ENCODE measurements around the gene C10orf143.
"Not testable (repeated sequence)": the region's sequence is repeated elsewhere in the genome, so short reads cannot be mapped to it uniquely, and the experiment has no call there.

Gene C10orf143

DNA sequence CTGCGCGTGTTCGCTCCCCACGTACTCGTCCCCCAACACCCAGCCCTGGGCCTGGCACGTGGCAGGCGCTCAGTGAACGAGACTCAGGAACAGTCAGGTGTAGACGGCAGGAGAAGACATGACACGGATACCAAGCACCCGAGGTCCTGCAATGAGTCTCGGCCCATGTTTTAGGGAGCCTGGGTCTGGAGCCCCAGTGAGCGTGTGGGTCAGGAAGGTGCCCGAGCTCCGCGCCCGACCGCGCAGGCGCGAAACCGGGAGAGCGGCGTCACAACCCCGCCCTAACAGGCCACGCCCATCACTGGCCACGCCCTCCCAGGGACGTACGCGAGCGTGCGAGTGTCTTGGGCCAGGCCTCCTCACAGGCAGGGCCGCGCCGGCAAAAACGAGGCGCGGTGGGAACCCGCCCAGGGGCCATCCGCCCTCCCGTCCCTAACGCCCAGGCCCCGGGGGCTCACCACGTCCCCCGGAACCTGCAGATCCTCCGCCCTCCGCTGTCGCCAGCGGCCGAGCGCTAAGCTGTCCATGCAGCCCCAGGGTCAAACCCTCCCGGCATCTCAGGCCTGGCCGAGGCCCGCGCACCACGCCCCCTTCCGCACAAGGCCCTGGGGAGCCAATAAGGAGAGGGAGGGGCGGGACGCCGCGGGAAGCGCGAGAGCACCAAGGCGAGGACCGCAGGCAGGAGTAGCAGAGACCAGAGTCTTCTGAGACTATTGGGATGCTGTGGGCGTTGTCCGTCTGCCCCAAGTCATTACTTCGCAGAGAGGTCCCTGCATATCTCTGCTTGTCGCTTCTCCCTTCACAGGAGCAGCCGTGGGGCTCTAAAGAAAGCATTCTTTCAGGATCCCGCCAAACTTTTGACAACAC lies at the start of gene C10orf143:
Gene C10orf143 (minus strand): TSS at position 585 of the 867 bp plus-strand sequence. CDS start 58 bp downstream, at position 527.
- DNase-seq (ENCODE audit: low read depth in 3 of 3) = peak; percentile 92 to 96 (median 95)

DNA sequence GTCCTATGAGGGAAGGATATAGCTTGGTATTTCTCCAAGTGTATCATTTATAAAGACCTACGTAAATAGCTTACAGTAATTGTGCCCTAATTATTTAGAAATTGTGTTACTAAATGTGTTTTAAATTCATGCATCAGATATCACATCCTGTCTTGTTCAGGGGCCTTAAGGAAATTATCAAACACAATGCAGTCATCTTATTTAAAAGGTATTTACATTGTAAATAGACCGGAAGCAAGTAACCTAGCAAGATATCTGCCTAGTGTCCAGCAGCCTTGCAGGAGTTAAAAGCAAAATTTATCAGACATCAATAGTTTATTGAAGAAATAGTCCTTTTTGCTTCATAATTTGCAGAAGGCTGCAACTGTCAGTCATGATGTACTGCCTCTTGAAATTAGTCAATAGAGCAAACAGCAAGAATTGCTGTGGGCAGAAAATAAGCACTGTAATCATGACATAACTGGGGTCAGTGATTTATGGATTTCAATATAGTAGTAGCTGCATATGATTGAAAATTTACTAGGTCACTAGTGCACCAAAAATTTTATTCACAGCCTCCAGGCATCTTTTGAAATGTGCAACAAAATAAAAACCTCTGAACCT lies 48.7 kb upstream of the C10orf143 start:
- no peak for DNase-seq (ENCODE audit: low read depth in 3 of 3)

DNA sequence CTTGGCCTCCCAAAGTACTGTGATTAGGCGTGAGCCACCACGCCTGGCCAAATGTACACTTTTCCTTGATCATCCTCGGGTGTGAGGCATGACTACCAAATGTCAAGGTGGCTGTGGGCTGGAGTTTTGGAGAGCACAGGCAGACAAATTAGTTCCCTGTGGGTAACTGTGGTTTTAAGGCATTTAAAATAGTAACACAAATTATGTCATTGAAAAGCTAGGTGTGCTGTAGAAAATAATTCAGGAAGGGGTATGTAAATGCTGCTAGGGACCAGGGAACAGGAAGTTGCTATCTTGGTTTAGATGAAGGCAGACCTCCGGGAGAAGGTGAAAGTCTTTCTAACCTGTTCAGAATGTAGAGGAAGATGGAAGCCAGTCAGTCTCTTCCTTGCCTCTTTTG lies 35.4 kb upstream of the C10orf143 start:
- DNase-seq (ENCODE audit: low read depth in 3 of 3) = no peak

DNA sequence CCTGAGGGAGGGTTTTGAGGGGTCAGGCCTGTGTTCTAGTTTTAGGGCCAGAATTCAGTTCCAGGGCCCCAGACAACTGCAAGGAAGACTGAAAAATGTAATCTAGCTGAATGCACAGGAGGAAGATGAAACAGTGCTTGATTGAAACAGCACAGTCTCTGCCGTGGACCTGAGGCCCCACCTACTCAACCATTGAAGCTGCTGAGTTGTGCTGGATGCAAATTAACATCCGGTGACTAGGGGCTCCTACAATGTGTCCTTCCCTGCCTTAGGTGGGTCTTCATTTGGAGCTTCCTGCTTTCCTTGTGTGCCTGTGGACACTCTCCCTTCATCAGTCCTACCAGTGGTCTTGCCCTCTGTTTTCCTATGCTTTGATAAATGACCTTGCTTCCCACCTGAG lies 31.2 kb upstream of the C10orf143 start:
- DNase-seq (ENCODE audit: low read depth in 3 of 3) = no peak

DNA sequence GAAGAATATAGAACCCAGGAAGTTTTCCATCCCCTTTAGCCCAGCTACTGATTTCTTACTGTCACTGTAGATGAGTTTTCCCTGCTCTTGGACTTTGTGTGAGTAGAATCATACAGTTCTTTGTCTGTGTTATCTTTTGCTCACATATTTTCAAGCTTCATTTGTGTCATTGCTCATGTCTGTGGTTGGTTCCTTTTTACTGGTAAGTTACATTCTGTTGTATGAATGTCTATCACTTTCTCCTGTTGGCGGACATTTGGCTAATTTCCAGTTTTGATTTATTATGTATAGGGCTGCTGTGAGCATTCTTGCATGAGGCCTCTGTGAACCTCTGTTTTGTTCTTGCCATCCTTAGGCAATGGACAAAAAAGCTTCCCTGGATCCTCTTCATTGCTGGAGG lies 30.8 kb upstream of the C10orf143 start:
- DNase-seq (ENCODE audit: low read depth in 3 of 3) = no peak

DNA sequence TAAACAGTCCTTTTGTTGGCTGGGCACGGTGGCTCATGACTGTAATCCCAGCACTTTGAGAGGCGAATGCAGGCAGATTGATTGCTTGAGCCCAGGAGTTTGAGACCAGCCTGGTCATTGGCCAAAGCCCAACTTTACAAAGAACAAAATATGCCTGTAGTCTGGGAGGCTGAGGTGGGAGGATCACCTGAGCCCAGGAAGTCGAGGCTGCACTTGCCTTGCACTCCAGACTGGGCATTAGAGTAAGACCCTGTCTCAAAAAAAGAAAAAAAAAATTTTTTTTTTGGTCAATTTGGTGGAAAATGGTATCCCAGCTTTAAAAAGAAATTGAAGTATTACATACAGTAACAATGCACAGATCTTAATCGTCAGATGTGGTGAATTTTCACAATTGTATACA lies 30.4 kb upstream of the C10orf143 start:
- DNase-seq (ENCODE audit: low read depth in 3 of 3) = no peak

DNA sequence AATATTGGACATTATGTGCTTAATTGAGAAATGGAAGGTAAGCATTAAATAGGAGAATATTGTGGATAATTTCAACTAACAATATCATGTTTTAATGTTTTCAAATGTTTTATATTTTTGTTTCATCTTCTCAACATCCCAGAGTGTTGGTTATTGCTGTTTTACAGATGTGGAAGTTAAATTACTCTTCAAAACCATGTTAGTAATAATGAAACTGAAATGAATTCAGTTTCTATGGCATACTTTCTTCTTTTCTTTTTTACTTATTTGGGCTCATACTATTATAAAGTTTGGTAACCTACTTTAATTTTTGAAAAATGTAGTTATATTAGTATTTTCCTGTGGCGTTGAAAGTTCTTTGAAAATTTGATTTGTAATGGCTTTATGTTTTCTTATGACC lies 29.8 kb upstream of the C10orf143 start:
- DNase-seq (ENCODE audit: low read depth in 3 of 3) = no peak

DNA sequence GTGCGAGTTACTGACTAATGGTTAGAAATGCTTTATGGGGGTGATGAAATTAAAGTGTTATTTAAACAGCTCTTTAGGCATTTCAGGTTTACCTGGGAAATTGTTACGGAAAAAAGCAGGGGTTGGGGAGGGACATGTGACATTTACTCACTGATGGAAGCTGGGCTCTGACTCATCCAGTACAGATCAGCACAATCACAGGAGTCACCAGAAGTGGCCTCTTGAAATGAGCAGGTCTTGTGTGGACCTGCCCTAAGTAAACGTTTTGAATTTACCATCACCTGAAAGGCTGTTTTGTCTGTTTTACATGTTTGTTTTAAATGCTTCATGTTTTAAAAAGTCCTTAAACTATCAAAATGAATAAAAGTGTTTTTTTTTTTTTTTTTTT lies 27.8 kb upstream of the C10orf143 start:
- peak in 1 of 3 donors; percentile 16 for DNase-seq (ENCODE audit: low read depth in 3 of 3)

DNA sequence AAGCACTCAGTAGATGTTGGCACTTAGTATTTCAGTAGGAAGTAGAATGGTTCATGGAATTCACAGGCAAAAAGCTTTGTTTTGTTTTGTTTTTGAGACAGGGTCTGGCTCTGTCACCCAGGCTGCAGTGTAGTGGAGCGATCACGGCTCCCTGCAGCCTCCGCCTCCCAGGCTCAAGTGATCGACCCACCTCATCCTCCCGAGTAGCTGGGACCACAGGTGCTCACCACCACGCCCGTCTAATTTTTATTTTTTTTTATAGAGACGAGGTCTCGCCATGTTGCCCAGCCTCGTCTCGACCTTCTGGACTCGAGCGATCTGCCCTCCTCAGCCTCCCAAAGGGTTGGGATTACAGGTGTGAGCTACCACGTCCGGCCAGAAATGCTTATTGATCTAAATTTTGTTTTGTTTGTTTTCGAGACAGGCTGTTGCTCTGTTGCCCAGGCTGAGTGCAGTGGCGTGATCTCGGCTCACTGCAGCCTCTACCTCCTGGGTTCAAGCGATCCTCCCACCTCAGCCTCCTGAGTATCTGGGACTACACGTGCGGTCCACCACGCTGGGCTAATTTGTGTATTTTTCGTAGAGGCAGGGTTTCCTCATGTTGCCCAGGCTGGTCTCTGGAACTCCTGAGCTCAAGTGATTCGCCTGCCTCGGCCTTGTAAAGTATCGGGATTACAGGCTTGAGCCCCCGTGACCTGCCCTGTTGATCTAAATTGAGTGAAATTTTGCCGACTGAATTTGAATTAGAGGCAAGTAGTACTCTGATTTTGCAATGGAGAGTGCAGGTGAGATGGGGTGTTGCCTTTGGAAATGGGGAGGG lies 27.2 kb upstream of the C10orf143 start:
- no peak for DNase-seq (ENCODE audit: low read depth in 3 of 3)

DNA sequence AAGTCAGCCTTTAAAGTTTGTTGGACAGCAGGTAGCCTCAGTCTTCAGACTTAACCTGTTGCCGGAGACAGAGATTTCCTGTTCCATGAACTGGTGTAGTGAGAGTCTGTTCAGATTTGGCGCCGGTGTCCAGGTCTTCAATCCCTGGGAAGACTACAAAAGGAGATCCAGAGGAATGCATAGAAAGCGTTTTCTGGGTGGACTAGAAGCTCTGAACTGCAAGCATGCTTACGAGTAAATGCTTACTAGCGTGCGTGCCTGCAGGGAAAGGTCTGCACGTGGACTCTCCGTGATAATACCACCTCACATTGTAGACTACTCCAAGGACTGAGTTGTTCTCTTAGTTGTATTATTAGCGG lies 26.4 kb upstream of the C10orf143 start:
- no peak for DNase-seq (ENCODE audit: low read depth in 3 of 3)

DNA sequence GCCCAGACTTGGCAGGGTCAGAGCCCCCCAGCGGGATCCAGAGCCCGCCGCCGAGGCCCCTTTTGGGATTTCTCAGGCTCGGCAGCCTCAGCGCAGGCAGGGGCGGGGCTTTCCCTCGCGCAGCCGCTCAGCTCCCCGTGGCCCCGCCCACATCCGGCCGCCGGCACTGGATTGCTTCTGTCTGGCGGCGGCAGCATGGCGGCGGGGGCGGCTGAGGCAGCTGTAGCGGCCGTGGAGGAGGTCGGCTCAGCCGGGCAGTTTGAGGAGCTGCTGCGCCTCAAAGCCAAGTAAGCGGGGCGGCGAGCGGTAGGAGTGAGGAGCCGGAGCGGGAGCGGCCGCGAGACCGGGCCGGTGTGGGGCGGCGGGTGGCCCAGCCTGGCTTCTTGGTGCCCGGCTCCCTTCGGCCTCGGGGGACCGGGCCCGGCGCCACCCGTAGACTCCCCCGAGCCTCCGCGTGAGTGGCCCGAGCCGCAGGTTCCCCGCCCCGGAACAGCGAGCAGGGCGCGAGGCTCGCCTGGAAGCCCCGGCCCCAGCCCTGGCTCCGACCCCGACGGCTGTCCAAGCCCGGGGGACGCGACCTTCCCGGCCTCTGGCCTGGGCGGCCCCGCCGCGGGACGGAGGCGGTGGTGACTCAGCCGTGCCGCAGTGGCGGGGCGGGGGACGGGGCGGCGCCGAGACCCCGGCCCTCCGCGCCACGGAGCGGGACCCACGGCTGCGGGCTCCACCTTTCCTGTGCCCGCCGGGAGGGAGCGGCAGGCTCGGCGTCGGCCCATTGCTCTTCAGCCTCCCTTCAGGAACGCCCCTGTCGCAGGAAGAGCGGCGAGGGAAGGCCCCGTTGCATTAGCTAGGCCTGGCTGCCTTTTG lies 25.8 kb upstream of the C10orf143 start, which contains the start of gene GLRX3:
Gene GLRX3 (plus strand): TSS at position 166 of the 864 bp plus-strand sequence. CDS start 30 bp downstream, at position 196.
- DNase-seq (ENCODE audit: low read depth in 3 of 3) = peak; percentile 78 to 91 (median 80)

DNA sequence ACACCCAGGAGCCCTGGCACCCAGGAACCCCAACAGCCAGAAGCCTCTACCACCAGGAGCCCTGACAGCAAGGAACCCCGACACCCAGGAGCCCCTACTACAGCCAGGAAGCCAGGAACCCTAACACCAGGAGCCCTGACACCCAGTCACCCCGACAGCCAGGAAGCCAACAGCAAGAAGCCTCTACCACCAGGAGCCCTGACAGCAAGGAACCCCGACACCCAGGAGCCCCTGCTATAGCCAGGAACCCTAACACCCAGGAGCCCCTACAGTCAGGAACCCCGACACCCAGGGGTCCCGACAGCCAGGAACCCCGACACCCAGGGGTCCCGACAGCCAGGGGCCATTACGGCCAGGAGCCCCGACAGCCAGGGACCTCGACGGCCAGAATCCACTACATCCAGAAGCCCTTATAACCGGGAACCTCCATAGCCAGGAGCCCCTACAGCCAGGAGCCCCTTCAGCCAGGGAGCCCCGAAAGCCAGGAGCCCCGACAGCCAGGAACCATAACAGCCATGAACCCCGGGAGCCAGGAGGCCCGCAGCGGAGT lies 25.1 kb upstream of the C10orf143 start:
- DNase-seq (ENCODE audit: low read depth in 3 of 3) = no peak

DNA sequence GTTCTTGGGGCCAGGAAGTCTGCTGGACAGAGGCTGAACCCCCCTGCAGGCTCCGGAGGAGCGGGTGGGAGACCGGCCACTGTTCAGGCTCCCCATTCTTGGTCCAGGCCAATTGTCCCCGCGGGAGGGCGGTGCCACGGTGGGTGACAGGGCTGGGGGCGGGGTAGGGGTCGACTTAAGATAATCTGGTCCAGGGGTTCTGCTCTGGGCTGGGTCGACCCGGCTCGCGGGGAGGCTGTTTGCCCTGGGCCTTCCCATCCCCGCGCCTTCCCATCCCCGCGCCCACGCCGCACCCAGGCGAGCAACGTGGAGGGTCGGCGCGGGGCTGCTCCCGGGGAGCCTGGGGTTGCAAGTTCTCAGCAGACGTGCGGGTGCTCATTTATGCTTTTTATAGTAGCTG lies 18.3 kb upstream of the C10orf143 start:
- no peak for DNase-seq (ENCODE audit: low read depth in 3 of 3)

DNA sequence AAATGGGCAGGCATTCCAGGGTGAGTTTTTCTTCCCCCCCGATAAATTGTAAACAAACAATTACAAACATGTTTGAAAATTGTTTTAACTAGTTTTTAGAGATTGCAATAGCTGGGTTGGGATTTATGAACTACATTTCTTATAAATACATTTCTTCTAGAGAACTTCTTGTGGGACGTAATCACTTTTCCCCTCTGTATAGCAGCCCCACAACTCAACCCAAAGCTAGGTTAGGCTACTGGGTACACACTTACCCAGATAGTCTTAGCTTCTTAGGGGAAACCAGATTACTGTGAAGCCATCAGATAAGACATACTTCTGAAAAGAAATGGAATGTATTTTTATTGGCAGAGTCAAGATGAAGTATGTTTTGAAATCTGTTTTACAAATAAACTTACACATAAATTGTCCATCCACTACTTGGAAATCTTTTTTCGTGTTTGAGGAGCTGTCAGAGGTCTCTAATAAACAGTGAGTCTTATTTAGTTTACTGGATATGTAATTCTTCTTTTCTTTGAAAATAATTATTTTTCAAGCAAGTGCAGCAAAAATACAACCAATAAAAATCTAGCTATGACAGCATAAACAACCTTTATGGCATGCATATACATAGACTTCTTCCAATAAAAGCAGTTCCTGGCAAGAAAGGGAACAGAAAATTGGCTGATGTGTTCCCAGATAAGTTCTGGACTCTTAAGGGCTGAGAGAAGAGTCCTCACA lies 17.6 kb upstream of the C10orf143 start:
- no peak for DNase-seq (ENCODE audit: low read depth in 3 of 3)

DNA sequence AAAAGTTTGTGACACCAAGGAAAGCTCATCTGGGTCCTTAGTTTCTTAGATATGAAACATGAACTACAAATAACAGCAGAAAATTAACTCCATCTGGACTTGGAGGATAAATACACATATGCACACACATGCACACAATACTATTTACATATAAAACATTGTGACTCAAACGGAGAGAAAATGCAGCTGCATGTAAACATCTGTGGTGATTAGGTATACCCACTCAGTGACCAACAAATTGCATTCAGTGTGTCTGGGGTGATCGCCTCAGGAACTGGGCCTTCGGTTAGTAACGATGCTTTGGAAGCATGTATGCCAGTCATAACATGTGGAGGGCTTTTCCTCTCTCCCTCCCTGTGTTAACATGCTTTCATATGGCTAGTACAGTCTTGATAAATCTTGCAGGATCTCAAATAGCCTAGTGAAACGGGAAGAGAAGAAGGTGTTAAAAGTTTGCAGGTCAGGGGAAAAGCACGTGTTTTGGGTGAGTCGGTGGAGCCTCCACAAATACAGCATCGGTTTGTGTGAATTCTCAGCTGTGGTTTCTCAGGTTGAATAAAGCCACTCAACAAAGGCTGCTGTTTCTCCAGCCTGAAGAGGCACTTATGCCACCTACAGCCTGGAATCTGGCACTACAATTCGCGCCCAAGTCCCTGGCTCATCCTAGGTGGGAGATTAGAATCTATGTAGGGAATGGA lies 16.9 kb upstream of the C10orf143 start:
- DNase-seq (ENCODE audit: low read depth in 3 of 3) = peak in 2 of 3 donors; percentile 31 to 32

DNA sequence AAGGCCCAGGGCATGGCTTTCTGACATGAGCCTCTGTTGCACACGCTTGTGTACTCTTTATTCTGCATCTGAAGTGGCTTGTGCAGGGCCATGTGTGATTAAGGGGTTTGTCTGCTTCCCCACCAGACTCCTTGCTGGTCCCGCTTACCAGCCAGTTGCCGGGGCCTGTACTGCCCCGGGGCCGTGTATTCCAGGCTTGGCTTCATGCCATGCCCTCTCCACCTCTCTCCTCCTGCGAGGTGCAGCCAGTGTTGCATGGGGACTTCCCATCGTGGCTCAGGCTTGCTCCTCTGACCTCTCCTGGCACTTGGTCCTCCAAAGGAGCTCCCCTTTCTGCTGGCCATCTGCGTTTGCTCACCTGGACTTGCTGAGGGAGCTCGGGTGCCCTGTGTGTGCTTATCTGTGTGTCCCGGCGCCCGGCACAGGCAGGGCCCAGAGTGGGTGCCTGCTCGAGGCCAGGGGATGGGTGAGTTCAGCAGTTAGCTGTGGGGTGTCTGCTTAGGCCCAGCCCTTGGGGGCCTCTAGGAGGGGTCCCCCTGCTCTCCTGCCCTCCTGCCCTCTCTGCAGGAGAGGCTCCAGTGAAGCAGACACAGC lies 11.0 kb upstream of the C10orf143 start:
- DNase-seq (ENCODE audit: low read depth in 3 of 3) = no peak

DNA sequence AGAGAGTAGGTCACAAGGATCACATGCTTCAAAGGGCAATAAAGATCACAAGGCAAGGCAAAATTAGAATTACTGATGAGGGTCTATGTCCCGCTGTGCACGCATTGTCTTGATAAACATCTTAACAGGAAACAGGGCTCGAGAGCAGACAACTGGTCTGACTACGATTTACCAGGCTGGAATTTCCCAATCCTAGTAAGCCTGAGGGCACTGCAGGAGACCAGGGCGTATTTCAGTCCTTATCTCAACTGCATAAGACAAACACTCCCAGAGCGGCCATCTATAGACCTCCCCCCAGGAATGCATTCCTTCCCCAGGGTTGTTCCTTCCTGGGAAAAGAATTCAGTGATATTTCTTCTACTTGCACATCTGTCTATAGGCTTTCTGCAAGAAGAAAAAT lies 6.9 kb upstream of the C10orf143 start:
- DNase-seq (ENCODE audit: low read depth in 3 of 3) = not testable (repeated sequence)

DNA sequence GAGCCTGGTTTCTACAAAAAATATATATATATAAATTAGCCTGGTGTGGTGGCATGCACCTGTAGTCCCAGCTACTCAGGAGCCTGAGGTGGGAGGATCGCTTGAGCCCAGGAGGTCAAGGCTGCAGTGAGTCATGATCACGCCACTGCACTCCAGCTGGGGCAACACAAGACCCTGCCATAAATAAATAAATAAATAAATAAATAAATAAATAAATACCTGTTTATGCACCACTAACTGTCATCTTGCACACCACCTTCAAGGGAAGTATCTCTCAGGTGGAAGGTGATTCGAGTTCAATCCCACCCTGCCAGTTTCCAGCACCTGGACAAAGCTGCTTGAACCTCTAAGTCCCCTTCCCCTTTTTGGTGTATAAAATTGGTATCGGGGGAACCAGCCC lies 6.3 kb upstream of the C10orf143 start:
- not testable (repeated sequence) for DNase-seq (ENCODE audit: low read depth in 3 of 3)

DNA sequence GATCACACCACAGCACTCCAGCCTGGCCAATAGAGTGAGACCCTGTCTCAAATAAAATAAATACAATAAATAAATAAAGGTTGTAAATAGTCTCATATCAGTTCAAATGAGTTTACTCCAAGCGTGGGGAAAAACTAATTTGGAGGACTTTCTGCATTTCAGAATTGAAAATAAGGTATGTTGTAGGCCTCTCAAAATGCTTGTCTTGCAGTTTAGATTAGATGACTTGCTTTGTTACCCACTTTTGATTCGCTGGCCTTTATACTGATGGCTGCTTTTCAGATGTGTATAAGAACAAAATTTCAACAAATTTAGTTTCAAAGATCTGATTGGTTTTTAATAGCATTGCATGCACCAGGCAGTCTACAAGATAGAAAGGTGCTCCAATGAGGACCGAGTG lies 2.2 kb upstream of the C10orf143 start:
- no peak for DNase-seq (ENCODE audit: low read depth in 3 of 3)

DNA sequence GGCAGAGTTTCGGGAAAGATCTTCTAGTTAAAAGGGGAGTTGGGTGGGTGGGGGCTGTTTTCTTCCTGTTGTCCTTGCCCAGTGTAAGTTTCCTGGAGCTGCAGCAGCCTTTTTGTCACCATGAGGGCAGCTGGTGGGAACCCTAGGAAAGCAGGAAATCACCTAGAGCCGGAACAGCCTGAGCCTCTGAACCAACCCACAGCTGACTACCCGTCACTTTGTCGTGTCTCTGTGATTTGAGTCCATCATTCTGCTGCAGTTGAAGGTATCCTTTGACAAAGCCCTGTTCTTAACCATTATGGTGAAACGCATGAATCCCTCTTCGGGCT lies 1.2 kb upstream of the C10orf143 start:
- no peak for DNase-seq (ENCODE audit: low read depth in 3 of 3)

Measured in stimulated activated CD4-positive, alpha-beta T cell treated with anti-CD3 and anti-CD28 coated beads, TNF-alpha, amount 100 ng/mL, for 48 hours (primary cell).